Measurements from ENCODE around the gene ACAP2. TPM values are rescaled to one million over a fixed set of nuclear protein-coding genes. Genes with fewer than 3 reads are reported as not detected.

ACAP2 gene
- polyA plus RNA-seq, 1 experiment = 50.2 TPM

DNA sequence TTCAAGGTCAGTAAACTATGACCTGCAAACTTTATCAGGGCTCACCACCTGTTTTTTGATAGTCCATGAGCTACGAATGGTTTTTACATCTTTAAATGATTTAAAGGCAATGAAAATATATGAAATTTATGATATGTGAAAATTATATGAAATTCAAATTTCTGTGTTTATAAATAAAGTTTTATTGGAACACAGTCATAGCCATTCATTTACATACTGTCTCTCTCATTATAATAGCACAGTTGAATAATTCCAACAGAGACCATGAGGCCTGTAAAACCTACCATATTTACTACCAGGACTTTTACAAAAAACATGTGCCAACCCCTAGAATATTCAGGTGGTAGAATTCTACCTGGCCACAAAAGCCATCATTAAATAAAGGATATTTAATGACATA is 107.9 kb downstream of the ACAP2 start:
- ChIA-PET CTCF (no interaction called here), POLR2A (no interaction called here)
- no peak for DNase-seq (ENCODE audit: low read depth, low spot score)
- TF ChIP-seq, protein P1, sequence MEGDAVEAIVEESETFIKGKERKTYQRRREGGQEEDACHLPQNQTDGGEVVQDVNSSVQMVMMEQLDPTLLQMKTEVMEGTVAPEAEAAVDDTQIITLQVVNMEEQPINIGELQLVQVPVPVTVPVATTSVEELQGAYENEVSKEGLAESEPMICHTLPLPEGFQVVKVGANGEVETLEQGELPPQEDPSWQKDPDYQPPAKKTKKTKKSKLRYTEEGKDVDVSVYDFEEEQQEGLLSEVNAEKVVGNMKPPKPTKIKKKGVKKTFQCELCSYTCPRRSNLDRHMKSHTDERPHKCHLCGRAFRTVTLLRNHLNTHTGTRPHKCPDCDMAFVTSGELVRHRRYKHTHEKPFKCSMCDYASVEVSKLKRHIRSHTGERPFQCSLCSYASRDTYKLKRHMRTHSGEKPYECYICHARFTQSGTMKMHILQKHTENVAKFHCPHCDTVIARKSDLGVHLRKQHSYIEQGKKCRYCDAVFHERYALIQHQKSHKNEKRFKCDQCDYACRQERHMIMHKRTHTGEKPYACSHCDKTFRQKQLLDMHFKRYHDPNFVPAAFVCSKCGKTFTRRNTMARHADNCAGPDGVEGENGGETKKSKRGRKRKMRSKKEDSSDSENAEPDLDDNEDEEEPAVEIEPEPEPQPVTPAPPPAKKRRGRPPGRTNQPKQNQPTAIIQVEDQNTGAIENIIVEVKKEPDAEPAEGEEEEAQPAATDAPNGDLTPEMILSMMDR (IDR thresholded peaks at IDR 0.05; ENCODE audit: low read depth, low read length) = no peak
- Histone ChIP-seq H3K4me3 (ENCODE audit: low read depth, low read length) (no peak overlapping the region), H3K27me3 (ENCODE audit: control insufficient read depth, insufficient read depth, low read length) (no peaks in the 10 kb centered on the region), H3K27ac (ENCODE audit: low read depth, low read length) (no peak overlapping the region), H3K9me3 (ENCODE audit: control insufficient read depth, insufficient read depth, low read length) (no peaks in the 10 kb centered on the region)

DNA sequence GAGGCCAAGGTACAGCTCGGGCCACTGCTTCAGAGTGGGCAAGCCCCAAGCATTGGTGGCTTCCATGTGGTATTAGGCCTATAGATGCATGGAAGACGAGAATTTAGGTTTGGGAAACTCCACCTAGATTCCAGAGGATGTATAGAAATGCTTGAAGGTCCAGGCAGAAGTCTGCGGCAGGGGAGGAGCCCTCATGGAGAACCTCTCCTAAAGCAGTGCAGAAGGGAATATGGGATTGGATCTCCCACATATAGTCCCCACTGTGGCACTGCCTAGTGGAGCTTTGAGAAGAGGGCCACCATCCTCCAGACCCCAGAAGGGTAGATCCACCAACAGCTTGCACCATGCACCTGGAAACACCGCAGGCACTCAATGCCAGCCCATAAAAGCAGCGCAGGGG is 123.8 kb downstream of the ACAP2 start:
- Histone ChIP-seq H3K27me3 (ENCODE audit: control insufficient read depth, insufficient read depth, low read length) (no peaks in the 10 kb centered on the region), H3K9me3 (ENCODE audit: control insufficient read depth, insufficient read depth, low read length) (peaks cover 9% of the 10 kb centered on the region), H3K4me3 (ENCODE audit: low read depth, low read length) (no peak overlapping the region), H3K27ac (ENCODE audit: low read depth, low read length) (no peak overlapping the region)
- CTCF ChIA-PET = no interaction called here
- TF ChIP-seq, protein P1 (IDR thresholded peaks at IDR 0.05; ENCODE audit: low read depth, low read length) = no peak
- POLR2A ChIA-PET = no interaction called here
- DNase-seq (ENCODE audit: low read depth, low spot score) = no peak

DNA sequence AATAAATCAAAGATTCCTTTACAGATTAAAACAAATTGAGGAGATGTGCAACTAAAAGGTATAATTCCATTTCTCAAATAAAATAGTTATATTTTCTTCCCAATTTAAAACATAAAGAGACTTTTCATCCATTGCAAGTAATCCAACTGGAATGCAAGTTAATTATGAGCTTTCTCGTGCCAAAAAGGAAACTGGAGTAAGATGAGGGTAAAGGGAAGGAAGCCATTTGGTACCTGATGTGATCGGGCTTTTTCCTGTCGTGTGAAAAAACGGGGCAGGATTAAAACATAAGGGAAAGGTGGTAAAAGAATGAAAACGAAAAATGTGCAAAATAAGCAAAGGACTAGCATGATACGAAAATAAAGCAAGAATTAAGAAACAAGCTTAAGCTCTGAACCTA is 130.1 kb downstream of the ACAP2 start:
- ChIA-PET POLR2A (no interaction called here), CTCF (interaction anchor here (1.0 to 2.0 kb wide), 3 partner anchors 41 to 631 kb away, joined by 3 to 7 read pairs (median 6); partner anchors contain the start of gene XXYLT1)
- Histone ChIP-seq H3K27ac (ENCODE audit: low read depth, low read length) (no peak overlapping the region), H3K4me3 (ENCODE audit: low read depth, low read length) (no peak overlapping the region), H3K27me3 (ENCODE audit: control insufficient read depth, insufficient read depth, low read length) (no peaks in the 10 kb centered on the region), H3K9me3 (ENCODE audit: control insufficient read depth, insufficient read depth, low read length) (no peaks in the 10 kb centered on the region)
- no peak for DNase-seq (ENCODE audit: low read depth, low spot score)
- TF ChIP-seq, protein P1 (IDR thresholded peaks at IDR 0.05; ENCODE audit: low read depth, low read length) = no peak

DNA sequence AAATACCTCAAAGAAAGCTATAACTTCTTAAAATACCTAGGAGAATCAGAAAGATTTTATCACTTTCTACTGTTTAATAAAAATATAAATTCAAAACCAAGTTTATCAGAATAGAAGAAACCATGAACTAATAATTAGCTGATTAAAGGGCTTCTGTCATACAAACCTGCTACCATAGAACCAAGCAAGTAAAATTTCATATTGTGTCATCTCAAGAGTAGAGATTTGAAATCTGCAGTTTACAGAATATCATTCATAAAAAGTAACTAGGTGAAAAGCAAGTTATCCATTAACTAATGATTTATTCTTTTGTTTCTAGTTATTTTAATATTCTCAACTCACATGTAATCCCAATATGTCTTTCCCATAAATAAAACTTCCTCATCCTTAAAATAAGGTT is 135.1 kb downstream of the ACAP2 start:
- POLR2A ChIA-PET = interaction anchor here (0.8 kb wide), 1 partner anchor 143 kb away, joined by 3 read pairs; no protein-coding TSS in a partner anchor
- CTCF ChIA-PET = interaction anchor here (1.1 to 3.0 kb wide), 2 partner anchors 36 to 214 kb away, joined by 5 to 14 read pairs; partner anchors contain the start of gene XXYLT1
- Histone ChIP-seq H3K4me3 (ENCODE audit: low read depth, low read length) (no peak overlapping the region), H3K27ac (ENCODE audit: low read depth, low read length) (no peak overlapping the region), H3K9me3 (ENCODE audit: control insufficient read depth, insufficient read depth, low read length) (no peaks in the 10 kb centered on the region), H3K27me3 (ENCODE audit: control insufficient read depth, insufficient read depth, low read length) (no peaks in the 10 kb centered on the region)
- DNase-seq (ENCODE audit: low read depth, low spot score) = no peak
- TF ChIP-seq, protein P1 (IDR thresholded peaks at IDR 0.05; ENCODE audit: low read depth, low read length) = no peak

DNA sequence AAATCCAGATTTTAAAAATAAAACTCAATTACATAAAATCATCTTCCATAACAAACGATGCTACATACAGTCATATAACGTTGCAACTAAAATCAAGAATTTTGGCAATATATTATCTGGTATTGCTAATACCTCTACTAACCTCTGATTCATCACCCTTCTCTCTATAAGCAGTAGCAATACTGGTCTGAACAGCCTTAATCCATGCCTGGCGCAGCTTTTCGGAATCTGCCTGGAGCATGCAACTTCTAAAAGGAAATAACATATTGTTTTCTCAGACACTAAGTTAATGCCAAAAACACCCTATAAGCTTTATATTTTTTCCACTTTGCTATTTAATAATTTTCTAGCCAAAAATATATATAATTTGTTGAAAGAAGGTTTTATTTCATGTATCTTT is 136.5 kb downstream of the ACAP2 start:
- ChIA-PET CTCF (interaction anchor here (3.0 kb wide), 1 partner anchor 35 kb away, joined by 14 read pairs; the partner anchor contains the start of gene XXYLT1), POLR2A (no interaction called here)
- Histone ChIP-seq H3K9me3 (ENCODE audit: control insufficient read depth, insufficient read depth, low read length) (no peaks in the 10 kb centered on the region), H3K4me3 (ENCODE audit: low read depth, low read length) (no peak overlapping the region), H3K27ac (ENCODE audit: low read depth, low read length) (no peak overlapping the region), H3K27me3 (ENCODE audit: control insufficient read depth, insufficient read depth, low read length) (no peaks in the 10 kb centered on the region)
- TF ChIP-seq, protein P1 (IDR thresholded peaks at IDR 0.05; ENCODE audit: low read depth, low read length) = no peak
- no peak for DNase-seq (ENCODE audit: low read depth, low spot score)

All from AG04450 (cell line).